RWPE1 (cell line): ENCODE measurements around the gene DDX39A.

Experiments
- CTCF ChIA-PET: fragments of 350-600 bp; sonication (Branson Sonifier 250); formaldehyde crosslinking; extraction: SDS; loops from one replicate; lab custom pipeline; 2021; lab: Yijun Ruan, JAX
- POLR2A ChIA-PET: fragments of 400-600 bp; formaldehyde crosslinking; extraction: SDS; loops from one replicate; lab custom pipeline; 2020; ENCODE audit warnings: antibody characterized with exemption; ENCODE audit not compliant: low non-redundant PET; lab: Yijun Ruan, JAX
- DNase-seq: peaks from one replicate; pipeline ENCODE4 v3.0.0; 2012; ENCODE audit warnings: low spot score
- H3K27ac ChIP-seq: fragments of 450-650 bp; 2 replicates; pipeline ENCODE4 v1.5.1; 2017
- CTCF ChIP-seq: fragments of 450-650 bp; conservative IDR thresholded peaks from 2 replicates; pipeline ENCODE4 v1.5.1; 2017; ENCODE audit warnings: low read depth, mild to moderate bottlenecking

Gene DDX39A

GRCh38 chr19:14409146-14410023 lies 9.8 kb downstream of the DDX39A start:
- DNase-seq = no peak
- peak overlapping the region; percentile 70 for H3K27ac ChIP-seq
- no peak for TF ChIP-seq CTCF
- POLR2A ChIA-PET = no interaction called here
- CTCF ChIA-PET = interaction anchor here (0.7 kb wide), 1 partner anchor 192 kb away, joined by 4 read pairs; no protein-coding TSS in a partner anchor

- CTCF ChIA-PET = interaction anchor here (0.5 to 0.7 kb wide), 2 partner anchors 179 to 191 kb away, joined by 4 read pairs; no protein-coding TSS in a partner anchor
Observed at GRCh38 chr19:14408491-14409145, 10.5 kb downstream of the DDX39A start.

GRCh38 chr19:14407605-14408484 lies 11.3 kb downstream of the DDX39A start:
- TF ChIP-seq CTCF = no peak
- peak overlapping the region; percentile 70 for H3K27ac ChIP-seq
- ChIA-PET CTCF (interaction anchor here (0.5 to 1.4 kb wide), 3 partner anchors 178 to 214 kb away, joined by 3 to 5 read pairs (median 4); no protein-coding TSS in a partner anchor), POLR2A (no interaction called here)
- no peak for DNase-seq

More at GRCh38 chr19:14408491-14409145, 10.5 kb downstream of the DDX39A start:
- TF ChIP-seq CTCF = no peak
- peak overlapping the region; percentile 70 for H3K27ac ChIP-seq
- POLR2A ChIA-PET = no interaction called here
- DNase-seq = no peak

- peak overlapping the region; percentile 70 for H3K27ac ChIP-seq
- ChIA-PET POLR2A (no interaction called here), CTCF (interaction anchor here (0.6 to 2.2 kb wide), 11 partner anchors 8 to 336 kb away, joined by 3 to 8 read pairs (median 5); no protein-coding TSS in a partner anchor)
- TF ChIP-seq CTCF = no peak
- DNase-seq = no peak
Observed at GRCh38 chr19:14406645-14407401, 12.3 kb downstream of the DDX39A start.

- ChIA-PET POLR2A (interaction anchor here (0.6 kb wide), 1 partner anchor 20 kb away, joined by 7 read pairs; no protein-coding TSS in a partner anchor), CTCF (interaction anchor here (0.6 to 2.2 kb wide), 13 partner anchors 9 to 989 kb away, joined by 3 to 8 read pairs (median 3); no protein-coding TSS in a partner anchor)
- peak overlapping the region; percentile 70 for H3K27ac ChIP-seq
- TF ChIP-seq CTCF = peak; percentile 97
- peak; percentile 95 for DNase-seq
Observed at GRCh38 chr19:14405758-14406644, 13.1 kb downstream of the DDX39A start.
